GM12892 (cell line): ENCODE data around the gene SMAD9.

ENCODE experiments used
- POLR2A ChIP-seq: IDR thresholded peaks from 2 replicates; pipeline ENCODE4 v1.6.1; 2011; ENCODE audit warnings: low read depth, low read length, control low read depth
- POLR2AphosphoS5 ChIP-seq: IDR thresholded peaks from 2 replicates; pipeline ENCODE4 v1.6.1; 2011; ENCODE audit warnings: low read depth, low read length, control low read depth
- TAF1 ChIP-seq: IDR thresholded peaks from 2 replicates; pipeline ENCODE4 v1.6.1; 2011; ENCODE audit warnings: low read depth, mild to moderate bottlenecking, control low read depth, low read length, borderline replicate concordance

- TF ChIP-seq POLR2AphosphoS5: no peak
- TF ChIP-seq POLR2A: no peak
- TF ChIP-seq TAF1: no peak
Observed at GRCh38 chr13:36866232-36866631, 53.8 kb downstream of the SMAD9 start.
